ENCODE data around the gene TMEM245.

- TF ChIP-seq CTCF (tag by site-specific recombination; IDR thresholded peaks at IDR 0.05) = no peak
- no peak for TF ChIP-seq REST (tag by site-specific recombination; IDR thresholded peaks at IDR 0.05)
- TF ChIP-seq ZNF394 (tag by site-specific recombination; IDR thresholded peaks at IDR 0.05; ENCODE audit: borderline replicate concordance) = no peak
- TF ChIP-seq ZNF266 (tag by site-specific recombination; IDR thresholded peaks at IDR 0.05; ENCODE audit: low read depth) = no peak
- no peak for TF ChIP-seq SETDB1 (IDR thresholded peaks at IDR 0.05; ENCODE audit: insufficient read length, low read length)
- no peak for TF ChIP-seq PBX3 (CRISPR knock-in tag; IDR thresholded peaks at IDR 0.05)
- no peak for TF ChIP-seq ZNF280D (tag by site-specific recombination; IDR thresholded peaks at IDR 0.05)
- TF ChIP-seq YY1 (tag by site-specific recombination; IDR thresholded peaks at IDR 0.05) = no peak
- no peak for TF ChIP-seq ZNF138 (tag by site-specific recombination; IDR thresholded peaks at IDR 0.05; ENCODE audit: borderline replicate concordance)
- TF ChIP-seq ZNF639 (tag by site-specific recombination; IDR thresholded peaks at IDR 0.05) = no peak
Measured at GRCh38 chr9:109074236-109074889, 45.4 kb downstream of the TMEM245 start.
